ENCODE data around the gene EDNRB.

The EDNRB gene

GRCh38 chr13:77918391-77919245 is at the start of gene EDNRB:
Gene EDNRB (minus strand): TSS chr13:77918831. CDS start chr13:77918573, 258 bp downstream.
- no peaks in the 10 kb centered on the region; the same call in 1 of the 2 replicates for H3K9me3 ChIP-seq (ENCODE audit: insufficient read depth, low read depth, low read length)
- H3K9me2 ChIP-seq (replicated peaks; ENCODE audit: low read depth, low read length): no peaks in the 10 kb centered on the region
- H3K36me3 ChIP-seq (ENCODE audit: insufficient read depth, low read length): no peaks in the 10 kb centered on the region
- no peaks in the 10 kb centered on the region for H3F3A ChIP-seq (ENCODE audit: low read depth)
- H4K20me1 ChIP-seq (ENCODE audit: insufficient read depth, low read length, poor library complexity, severe bottlenecking): no peaks in the 10 kb centered on the region
- H3K4me1 ChIP-seq (ENCODE audit: insufficient read depth, low read length, poor library complexity, severe bottlenecking): no peaks in the 10 kb centered on the region
- no peak within 1 kb of the TSS for H2AFZ ChIP-seq (ENCODE audit: low read length)
- H3K27me3 ChIP-seq (ENCODE audit: insufficient read depth, low read length, poor library complexity, severe bottlenecking): no peaks in the 10 kb centered on the region
- H3K4me2 ChIP-seq (ENCODE audit: low read depth, low read length, poor library complexity, severe bottlenecking): no peak within 1 kb of the TSS
- TF ChIP-seq CTCF (conservative IDR thresholded peaks at IDR 0.05; ENCODE audit: low read length) (no peak), EZH2phosphoT487 (IDR thresholded peaks at IDR 0.05; ENCODE audit: borderline replicate concordance) (no peak)
- H3K9ac ChIP-seq (ENCODE audit: low read depth, low read length, poor library complexity, severe bottlenecking): no peak within 1 kb of the TSS
- no peak within 1 kb of the TSS for H3K4me3 ChIP-seq (ENCODE audit: low read length, poor library complexity, severe bottlenecking)
- no peaks in the 10 kb centered on the region for H3K79me2 ChIP-seq (ENCODE audit: insufficient read depth, low read length)

- no peaks in the 10 kb centered on the region for H3K4me1 ChIP-seq (ENCODE audit: insufficient read depth, low read length, poor library complexity, severe bottlenecking)
- H3K9ac ChIP-seq (ENCODE audit: low read depth, low read length, poor library complexity, severe bottlenecking): no peak overlapping the region
- H3K79me2 ChIP-seq (ENCODE audit: insufficient read depth, low read length): no peaks in the 10 kb centered on the region
- no peaks in the 10 kb centered on the region for H3K9me2 ChIP-seq (replicated peaks; ENCODE audit: low read depth, low read length)
- TF ChIP-seq CTCF (conservative IDR thresholded peaks at IDR 0.05; ENCODE audit: low read length) (no peak), EZH2phosphoT487 (IDR thresholded peaks at IDR 0.05; ENCODE audit: borderline replicate concordance) (no peak)
- no peaks in the 10 kb centered on the region for H3K36me3 ChIP-seq (ENCODE audit: insufficient read depth, low read length)
- no peak overlapping the region for H3K4me2 ChIP-seq (ENCODE audit: low read depth, low read length, poor library complexity, severe bottlenecking)
- H3K27me3 ChIP-seq (ENCODE audit: insufficient read depth, low read length, poor library complexity, severe bottlenecking): no peaks in the 10 kb centered on the region
- no peaks in the 10 kb centered on the region for H3F3A ChIP-seq (ENCODE audit: low read depth)
- no peak overlapping the region for H3K4me3 ChIP-seq (ENCODE audit: low read length, poor library complexity, severe bottlenecking)
- no peaks in the 10 kb centered on the region for H3K9me3 ChIP-seq (ENCODE audit: insufficient read depth, low read depth, low read length)
- no peaks in the 10 kb centered on the region for H4K20me1 ChIP-seq (ENCODE audit: insufficient read depth, low read length, poor library complexity, severe bottlenecking)
- H2AFZ ChIP-seq (ENCODE audit: low read length): no peak overlapping the region
These were observed 48.0 kb upstream of the EDNRB start for GRCh38 chr13:77966671-77967070.

GRCh38 chr13:77952737-77953136 is 34.1 kb upstream of the EDNRB start:
- no peak for TF ChIP-seq CTCF (conservative IDR thresholded peaks at IDR 0.05; ENCODE audit: low read length)
- TF ChIP-seq EZH2phosphoT487 (IDR thresholded peaks at IDR 0.05; ENCODE audit: borderline replicate concordance): no peak
- Histone ChIP-seq H3K9me2 (replicated peaks; ENCODE audit: low read depth, low read length) (no peaks in the 10 kb centered on the region), H3K27me3 (ENCODE audit: insufficient read depth, low read length, poor library complexity, severe bottlenecking) (no peaks in the 10 kb centered on the region), H3K4me2 (ENCODE audit: low read depth, low read length, poor library complexity, severe bottlenecking) (no peak overlapping the region), H3K4me3 (ENCODE audit: low read length, poor library complexity, severe bottlenecking) (no peak overlapping the region), H4K20me1 (ENCODE audit: insufficient read depth, low read length, poor library complexity, severe bottlenecking) (no peaks in the 10 kb centered on the region), H2AFZ (ENCODE audit: low read length) (no peak overlapping the region), H3K4me1 (ENCODE audit: insufficient read depth, low read length, poor library complexity, severe bottlenecking) (no peaks in the 10 kb centered on the region), H3K9ac (ENCODE audit: low read depth, low read length, poor library complexity, severe bottlenecking) (no peak overlapping the region), H3K9me3 (ENCODE audit: insufficient read depth, low read depth, low read length) (no peaks in the 10 kb centered on the region), H3K79me2 (ENCODE audit: insufficient read depth, low read length) (no peaks in the 10 kb centered on the region), H3F3A (ENCODE audit: low read depth) (no peaks in the 10 kb centered on the region), H3K36me3 (ENCODE audit: insufficient read depth, low read length) (no peaks in the 10 kb centered on the region)

All from Loucy (cell line).